ENCODE data around the gene INPP5J.
"Not testable (repeated sequence)": the region's sequence is repeated elsewhere in the genome, so short reads cannot be mapped to it uniquely, and the experiment has no call there.

Gene INPP5J

DNA sequence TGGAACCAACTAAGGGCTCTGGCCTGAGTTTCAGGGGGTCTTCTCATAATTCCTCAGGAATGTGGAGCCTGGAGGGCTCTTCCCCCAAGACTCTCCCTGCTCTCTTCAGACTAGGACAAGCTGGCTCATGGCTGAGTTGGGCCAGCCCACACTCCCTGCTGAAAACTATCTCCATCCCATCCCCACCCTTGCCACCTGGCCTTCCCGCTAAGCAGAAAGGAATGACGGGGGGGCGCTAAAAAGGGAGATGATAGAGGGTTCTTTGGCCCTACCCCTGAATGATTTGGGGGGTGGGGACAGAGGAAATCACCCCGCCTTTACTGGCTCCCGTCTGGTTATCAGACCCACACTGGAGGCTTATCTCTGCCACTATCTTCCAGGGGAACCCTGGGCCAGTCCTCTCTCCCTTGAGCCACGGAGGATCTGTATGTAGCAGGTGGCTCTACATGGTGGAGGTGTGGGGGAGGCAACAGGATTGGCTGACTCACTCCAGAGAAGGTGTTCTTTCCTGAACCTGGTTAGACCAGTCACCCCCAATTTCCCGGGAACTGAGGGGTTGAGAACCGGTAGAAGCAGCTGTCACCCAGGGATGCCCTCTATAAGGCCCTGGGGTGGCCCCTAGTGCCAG, 35.9 kb upstream of the INPP5J start:
- DNase-seq (ENCODE audit: low spot score): no peak

DNA sequence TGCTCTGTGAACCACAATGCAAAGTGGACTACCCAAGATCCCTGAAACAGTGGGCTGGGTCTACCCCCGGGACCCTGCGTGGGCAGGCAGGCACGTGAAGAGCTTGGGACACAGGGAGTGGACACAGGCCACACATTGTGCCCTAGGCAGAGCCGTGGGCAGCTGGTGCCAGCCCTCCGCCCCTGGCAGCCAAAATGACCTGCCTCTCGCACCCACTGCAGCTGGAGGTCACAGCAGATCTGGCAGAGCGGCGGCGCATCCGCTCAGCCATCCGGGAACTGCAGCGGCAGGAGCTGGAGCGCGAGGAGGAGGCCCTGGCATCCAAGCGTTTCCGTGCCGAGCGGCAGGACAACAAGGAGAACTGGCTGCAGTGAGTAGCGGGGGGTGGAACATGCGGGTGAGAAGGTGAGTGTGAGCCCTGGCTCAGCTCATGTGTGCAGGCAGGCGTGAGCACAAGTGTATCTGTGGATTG, 35.0 kb upstream of the INPP5J start:
- DNase-seq (ENCODE audit: low spot score): no peak

DNA sequence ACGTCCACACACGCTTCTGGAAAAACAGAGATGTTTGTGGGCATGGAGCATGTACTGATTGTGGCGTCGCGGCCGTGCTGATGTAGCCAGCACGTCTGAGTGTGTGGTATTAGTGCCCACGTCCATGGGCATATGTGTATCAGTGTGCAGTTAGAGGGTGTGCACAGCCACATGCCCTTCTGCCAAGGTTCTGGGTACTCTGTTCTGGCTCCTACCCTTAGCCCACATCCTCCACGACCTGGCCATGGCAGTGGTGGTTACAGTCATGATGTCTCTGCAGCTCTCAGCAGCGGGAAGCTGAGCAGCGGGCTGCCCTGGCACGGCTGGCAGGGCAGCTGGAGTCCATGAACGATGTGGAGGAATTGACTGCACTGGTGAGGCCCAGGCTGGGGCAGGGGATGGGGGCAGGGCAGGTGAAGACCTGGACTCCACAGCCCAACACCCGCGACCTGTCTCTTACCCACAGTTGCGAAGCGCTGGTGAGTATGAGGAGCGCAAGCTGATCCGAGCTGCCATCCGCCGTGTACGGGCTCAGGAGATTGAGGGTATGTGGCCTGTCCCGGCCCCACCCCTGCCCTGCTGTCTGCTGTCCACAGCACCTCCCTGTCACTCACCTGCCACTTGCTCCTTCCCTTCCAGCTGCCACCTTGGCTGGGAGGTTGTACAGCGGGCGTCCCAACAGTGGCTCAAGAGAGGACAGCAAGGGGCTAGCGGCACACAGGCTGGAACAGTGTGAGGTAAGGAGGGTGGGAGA, 34.4 kb upstream of the INPP5J start:
- DNase-seq (ENCODE audit: low spot score): no peak

DNA sequence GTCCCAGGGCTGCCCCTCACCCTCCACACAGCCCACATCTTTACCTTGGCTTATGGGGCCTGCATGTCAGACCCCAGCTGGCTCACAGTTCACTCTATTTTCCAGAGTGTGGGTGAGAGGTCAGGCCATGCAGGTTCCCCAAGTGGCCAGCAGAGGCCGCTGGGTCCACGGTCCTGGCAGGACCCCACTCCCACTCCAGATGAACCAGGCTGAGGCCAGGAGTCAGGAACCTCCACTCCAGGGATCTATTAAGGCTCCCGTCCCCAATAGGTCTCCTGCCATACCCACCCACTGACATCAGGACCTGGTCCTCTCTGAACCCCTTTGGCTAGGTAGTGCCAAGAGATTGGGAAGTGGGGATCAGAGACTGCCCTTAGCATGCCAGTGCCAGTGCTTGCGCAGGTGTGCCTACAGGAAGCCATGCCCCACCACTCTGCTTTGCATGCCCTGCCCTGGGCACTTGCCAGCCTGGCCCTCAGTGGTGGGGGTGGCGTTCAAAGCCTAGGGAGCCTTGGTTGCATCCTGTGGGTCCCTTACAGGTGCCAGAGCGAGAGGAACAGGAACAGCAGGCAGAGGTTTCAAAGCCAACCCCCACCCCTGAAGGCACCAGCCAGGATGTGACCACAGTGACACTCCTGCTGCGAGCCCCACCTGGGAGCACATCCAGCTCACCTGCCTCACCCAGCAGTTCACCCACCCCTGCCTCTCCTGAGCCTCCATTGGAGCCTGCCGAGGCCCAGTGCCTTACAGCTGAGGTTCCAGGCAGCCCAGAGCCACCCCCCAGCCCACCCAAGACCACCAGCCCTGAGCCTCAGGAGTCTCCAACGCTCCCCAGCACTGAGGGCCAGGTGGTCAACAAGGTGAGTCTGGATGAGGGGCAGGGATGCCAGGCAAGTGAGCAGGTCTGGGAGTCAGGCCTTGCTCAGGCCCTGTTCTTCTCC, 33.3 kb upstream of the INPP5J start:
- peak; percentile 76 for DNase-seq (ENCODE audit: low spot score)

DNA sequence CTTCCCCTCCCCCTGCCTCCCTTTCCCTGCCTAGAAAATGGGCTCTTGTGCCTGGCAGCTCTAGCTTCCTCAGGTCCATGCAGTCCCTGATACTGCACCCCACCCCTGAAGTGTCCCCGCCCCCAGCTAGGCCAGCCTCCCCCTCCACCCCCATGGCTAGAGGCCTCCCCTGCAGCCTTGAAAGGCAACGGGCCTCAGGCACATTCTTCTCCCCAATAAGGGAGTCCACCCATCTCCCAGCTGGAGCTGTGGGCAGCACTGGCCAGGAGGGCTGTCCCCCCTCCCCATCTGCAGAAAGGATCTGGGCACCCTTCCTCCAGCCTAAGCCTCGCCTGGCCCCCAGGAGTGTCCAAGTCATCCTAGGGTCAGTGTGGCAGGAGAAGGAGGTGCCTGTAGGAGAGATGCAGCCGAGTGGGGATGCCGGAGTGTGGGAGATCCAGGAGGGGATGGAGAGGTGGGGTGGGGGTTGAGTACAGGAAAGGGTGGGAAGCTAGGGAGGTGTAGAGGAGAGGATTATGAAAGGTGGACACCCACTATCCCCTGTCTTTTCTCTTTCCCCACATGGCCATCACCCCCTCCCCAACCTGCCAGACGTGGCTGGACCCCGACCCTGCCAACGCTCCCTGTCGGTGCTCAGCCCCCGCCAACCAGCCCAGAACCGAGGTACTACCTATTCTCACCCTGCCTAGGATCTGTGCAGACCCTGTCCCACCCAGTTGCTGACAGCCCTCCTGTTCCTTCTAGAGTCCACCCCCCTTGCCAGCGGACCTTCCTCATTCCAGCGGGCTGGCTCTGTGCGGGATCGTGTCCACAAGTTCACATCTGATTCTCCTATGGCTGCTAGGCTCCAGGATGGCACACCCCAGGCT, 32.3 kb upstream of the INPP5J start:
- no peak for DNase-seq (ENCODE audit: low spot score)

DNA sequence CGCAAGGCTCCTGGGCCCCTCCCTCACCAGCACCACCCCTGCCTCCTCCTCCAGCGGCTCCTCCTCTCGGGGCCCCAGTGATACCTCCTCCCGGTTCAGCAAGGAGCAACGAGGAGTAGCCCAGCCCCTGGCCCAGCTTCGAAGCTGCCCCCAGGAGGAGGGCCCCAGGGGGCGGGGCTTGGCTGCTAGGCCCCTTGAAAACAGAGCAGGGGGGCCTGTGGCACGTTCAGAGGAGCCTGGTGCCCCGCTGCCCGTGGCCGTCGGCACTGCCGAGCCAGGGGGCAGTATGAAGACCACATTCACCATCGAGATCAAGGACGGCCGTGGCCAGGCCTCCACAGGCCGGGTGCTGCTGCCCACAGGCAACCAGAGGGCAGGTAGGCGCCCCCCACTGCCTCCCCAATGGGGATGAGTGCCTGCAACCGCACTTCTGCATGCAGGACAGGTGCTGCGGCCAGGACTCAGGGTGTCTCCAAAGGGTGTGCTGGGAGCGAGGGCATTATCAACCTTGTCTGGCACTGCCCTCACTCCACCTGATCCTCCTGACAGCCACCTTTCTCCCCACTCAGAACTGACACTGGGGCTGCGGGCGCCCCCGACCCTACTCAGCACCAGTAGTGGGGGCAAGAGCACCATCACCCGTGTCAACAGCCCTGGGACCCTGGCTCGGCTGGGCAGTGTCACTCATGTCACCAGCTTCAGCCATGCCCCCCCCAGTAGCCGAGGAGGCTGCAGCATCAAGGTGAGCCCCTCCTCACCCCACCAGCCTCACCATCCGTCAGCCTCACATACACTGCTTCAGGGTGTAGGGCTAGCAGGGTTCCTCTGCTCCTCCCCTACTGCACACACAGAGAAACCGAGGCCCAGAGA, 31.4 kb upstream of the INPP5J start:
- no peak for DNase-seq (ENCODE audit: low spot score)

DNA sequence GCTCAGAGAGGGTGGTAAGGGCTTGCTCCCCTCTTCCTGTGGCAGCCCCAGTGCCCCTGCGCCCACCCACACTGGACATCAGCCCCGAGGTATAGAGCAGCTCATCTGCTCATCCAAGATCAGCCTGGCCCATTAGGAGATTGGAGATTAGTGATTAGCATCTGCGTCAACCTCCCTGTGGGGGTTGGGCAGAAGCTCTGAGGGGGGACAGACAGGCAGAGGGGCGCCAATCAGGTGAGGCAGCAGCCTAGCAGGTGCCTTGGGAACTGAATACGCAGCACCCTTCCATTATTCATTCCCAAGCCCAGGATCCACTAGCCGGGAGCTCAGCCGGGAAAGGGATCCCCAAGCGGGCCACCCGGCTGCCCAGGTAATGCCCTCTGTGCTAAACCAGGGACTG, 30.6 kb upstream of the INPP5J start:
- no peak for DNase-seq (ENCODE audit: low spot score)

DNA sequence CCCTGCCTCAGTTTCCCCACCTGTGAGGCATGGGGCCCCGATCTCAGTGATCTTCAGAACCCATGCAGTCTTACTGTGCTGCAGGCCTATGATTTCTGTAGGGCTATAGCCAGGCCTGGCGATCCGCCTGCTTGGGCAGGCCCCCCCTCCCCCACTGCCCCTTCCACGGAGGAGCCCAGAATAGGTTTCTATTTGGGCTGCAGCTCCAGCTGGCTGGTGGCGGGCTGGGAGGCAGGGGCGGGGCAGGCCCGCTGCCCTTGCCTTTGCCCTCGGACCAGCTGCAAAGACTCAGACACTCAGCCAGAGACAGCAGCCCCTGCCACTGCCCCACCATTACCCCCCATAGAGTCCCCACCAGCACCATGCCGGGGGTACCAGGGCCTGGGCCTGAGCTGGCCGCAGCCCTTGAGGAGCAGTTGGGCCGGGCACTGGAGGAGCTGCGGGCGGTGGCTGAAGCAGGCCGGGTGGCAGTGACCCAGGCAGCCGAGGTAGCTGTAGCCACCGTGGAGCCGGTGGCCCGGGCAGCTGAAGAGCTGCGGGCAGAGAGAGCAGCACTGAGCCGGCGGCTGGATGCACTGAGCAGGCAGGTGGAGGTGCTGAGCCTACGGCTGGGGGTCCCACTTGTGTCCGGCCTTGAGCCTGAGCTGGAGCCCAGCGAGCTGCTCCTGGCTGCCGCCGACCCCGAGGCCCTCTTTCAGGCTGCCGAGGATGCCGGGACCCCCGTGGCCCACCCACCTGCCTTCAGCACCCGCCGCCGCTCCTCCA, 29.5 kb upstream of the INPP5J start:
- no peak for DNase-seq (ENCODE audit: low spot score)

DNA sequence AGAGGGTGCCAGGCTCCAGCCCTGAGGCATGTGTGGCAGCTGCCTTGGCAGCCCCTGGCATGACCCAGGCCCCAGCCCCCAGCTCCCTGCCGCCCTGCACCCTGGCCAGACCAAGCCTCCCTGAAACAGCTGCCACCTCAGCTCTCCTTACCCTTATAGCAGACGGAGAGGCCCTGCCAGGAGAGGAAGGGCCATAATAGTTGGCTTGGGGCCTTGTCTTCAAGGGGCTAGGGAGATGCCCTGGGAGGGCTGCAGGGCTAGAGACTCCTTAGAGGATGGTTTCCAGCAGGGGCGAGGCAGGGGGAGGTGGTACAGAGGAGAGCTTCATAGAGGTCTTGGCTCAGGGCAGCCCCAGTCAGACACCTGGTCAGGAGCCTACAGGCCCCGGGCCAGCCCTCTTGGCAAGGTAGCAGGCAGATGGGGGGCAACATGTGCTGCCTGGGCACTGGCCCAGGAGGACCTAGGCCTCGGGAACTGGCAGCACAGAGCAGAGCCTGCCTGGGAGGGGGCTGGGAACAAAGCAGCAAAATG, 28.7 kb upstream of the INPP5J start:
- no peak for DNase-seq (ENCODE audit: low spot score)

DNA sequence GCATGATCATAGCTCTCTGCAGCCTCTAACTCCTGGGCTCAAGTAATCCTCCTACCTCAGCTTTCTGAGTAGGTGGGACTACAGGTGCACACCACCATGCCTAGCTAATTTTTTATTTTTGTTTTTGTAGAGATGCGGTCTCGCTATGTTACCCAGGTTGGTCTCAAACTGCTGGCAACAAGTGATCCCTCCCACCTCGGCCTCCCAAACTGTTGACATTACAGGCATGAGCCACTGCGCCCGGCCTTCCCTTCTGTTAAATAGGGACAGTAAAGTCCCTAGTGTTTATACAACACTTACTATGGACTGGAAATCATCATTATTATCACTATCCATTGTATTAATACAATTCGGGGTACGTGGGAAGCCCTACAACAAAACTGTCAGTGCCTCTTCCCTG, 28.0 kb upstream of the INPP5J start:
- DNase-seq (ENCODE audit: low spot score): no peak

DNA sequence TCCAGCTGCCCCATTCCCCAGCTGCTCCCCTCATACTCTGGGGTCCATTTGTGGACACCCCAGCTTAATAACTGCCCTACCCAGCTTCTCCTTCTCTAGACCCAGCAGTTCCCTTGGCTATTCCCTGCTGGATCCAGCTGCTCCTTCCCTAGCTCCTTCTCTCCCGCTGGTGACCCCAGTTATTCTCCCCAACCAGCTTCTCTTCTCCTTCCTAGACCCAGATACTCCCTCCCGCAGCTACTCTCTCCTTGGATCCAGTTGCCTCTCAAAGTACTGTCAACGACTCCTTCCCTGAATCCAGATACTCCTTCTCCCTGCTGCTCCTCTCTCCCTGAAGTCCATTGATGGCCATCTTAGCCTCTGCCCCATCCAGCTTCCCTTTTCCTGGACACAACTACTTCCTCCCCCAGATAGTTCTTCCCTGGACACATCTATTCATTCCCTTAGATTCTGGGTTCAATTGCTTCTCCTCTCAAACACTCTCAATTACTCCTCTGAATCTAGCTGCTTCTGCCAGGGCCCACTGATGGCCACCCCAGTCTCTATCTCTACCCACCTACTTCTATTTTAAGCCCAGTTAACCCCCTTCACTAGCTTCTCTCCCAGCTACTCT, 27.0 kb upstream of the INPP5J start:
- no peak for DNase-seq (ENCODE audit: low spot score)

DNA sequence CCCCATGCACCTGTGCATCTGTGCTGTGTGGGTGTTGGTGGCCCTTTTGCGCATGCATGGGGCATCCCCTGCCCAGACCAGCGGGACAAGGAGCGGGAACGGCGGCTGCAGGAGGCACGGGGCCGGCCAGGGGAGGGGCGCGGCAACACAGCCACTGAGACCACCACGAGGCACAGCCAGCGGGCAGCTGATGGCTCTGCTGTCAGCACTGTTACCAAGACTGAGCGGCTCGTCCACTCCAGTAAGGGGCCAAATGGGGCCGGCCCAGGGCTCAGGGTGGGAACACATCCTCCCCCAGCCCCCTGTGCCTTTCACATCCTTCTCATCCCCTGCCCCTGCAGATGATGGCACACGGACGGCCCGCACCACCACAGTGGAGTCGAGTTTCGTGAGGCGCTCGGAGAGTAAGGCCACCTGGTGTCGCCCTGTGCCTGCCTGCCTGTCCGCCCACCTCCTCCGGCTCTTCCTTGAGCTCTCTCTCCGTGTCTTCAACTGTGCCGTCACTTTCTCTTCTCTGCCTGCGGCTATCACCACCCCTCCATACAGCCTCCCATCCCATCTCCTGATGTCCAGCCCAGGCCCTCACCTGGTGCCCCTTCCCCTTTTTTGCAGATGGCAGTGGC, 26.0 kb upstream of the INPP5J start:
- DNase-seq (ENCODE audit: low spot score): no peak

DNA sequence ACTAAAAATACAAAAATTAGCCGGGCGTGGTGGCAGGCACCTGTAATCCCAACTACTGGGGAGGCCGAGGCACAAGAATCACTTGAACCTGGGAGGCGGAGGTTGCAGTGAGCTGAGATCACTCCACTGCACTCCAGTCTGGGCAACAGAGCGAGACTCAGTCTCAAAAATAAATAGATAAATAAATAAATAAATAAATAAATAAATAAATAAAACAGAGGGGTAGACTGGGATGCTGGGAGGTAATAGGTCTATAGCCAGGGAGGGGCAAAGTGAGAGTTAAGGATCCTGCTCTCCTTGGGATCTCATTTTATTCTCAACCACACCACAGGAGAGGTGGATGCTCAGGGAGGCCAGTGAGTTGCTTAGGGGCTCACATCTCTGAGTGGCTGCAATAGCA, 25.2 kb upstream of the INPP5J start:
- DNase-seq (ENCODE audit: low spot score): not testable (repeated sequence)

DNA sequence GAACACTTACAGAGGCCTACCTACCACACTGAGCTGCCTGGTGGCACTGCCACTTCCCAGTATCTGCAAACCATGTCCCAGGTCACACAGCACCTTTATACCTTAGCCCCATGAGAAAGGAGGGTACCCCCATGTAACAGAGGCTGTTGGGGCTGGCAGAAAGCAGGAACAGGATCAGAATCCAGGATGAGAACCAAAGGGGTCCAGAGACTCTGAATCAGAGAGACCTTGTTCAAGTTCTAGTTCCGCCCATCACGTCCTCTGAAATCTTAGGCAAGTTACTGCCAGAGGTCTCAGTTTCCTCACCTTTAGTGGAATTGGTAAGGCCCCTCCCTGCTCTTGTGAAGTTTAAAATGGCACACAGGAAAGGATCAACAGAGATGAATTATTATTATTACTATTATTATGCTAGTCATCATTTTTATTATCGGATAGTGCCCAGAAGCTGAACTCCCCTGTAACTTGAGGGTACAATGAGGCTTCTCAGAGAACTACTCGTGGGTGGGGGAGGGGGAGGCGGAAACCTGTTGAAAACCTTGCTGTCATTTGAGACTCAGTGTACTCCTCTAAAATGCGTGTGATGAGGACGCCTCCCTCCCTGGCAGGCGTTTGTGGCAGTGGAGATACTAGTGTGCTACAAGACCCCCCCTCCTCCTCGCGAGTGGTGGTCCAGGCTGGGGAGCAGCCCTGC, 24.7 kb upstream of the INPP5J start:
- no peak for DNase-seq (ENCODE audit: low spot score)

DNA sequence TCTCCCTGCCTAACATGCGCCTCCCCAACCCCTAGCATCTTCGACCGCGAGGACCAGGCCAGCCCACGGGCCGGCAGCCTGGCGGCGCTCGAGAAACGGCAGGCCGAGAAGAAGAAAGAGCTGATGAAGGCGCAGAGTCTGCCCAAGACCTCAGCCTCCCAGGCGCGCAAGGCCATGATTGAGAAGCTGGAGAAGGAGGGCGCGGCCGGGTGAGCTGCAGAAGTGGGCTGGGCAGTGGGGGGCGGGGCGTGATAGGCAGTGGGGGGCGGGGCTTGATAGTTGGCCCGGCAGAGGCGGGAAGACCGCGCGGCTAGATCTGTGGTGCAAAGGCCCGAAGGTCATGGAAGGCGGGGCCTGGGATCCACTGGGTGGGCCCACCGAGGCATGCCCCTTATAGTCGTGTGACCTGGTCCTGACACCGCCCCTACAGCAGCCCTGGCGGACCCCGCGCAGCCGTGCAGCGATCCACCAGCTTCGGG, 24.1 kb upstream of the INPP5J start:
- no peak for DNase-seq (ENCODE audit: low spot score)

DNA sequence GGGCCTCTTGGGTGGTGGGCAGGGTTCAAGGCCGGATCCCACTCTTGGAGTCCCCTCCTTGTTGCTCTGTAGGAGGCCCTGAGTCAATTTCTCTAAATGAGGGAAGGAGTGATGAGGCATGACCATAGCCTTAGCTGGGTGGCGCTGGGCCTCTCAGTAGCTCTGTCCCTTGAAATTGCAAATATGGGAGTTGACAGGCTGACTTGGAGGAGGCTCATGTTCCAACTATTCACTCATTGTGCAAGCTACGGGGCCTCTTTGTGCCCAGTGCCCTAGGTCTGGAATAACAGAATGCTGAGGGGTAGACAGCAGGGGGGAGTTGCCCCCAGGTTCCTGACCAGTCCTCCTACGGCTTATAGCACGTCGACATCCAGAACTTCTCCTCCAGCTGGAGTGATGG, 23.4 kb upstream of the INPP5J start:
- DNase-seq (ENCODE audit: low spot score): no peak

DNA sequence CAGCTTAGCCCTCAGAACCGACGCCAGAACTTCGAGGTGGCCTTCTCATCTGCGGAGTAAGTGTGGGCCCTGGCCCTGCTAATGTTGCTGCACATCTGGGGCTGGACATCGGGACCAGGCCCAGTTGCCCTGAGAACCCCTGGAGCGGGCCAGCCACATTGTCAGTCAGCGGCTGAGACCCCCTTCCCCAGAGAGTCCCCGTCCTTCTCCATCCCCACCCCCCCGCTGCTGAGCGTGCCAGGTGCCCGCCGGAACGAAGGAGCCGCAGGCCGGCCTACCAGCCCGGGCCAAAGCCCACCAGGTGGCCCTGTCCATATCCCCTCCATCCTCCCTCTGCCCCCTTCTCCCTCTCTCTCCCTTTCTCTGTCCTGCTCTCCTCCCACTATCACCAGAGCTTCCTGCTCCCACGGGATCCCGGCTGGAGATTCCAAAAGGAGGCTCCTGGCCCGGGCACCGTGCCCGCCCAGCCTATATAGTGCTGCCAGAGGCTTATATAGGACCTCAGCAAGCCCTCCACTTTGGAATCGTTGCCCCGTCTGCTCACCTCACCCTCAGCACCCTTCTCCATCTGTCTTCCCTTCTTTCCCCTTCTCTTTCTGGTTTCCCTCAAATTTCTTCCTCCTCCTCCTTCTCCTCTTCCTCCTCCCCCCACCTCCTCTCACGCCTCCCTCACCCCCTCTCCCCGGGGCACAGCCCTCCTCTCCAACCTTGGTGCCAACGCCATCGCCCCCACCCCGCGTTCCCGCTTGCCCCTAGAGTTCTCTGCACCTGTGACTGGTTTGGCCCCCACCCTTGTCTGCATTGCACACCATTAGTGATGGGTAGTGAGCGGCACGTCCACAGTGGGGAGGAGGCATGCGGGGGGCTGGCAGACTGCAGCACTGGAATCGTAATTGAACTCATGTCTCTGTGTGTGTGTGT, 22.7 kb upstream of the INPP5J start:
- no peak for DNase-seq (ENCODE audit: low spot score)
